GM12878 (cell line): Measurements from ENCODE around the gene DDX54. TPM values are rescaled to one million over a fixed set of nuclear protein-coding genes. Genes with fewer than 3 reads are reported as not detected.

Experiments
- DPF2 ChIP-seq: fragments of 450-650 bp; IDR thresholded peaks from 2 replicates; pipeline ENCODE4 v1.6.1; 2017; ENCODE audit warnings: mild to moderate bottlenecking
- EGR1 ChIP-seq, 2 experiments: IDR thresholded peaks; 1 replicate in 1 of 2; 2 replicates in 1 of 2; pipeline ENCODE4 v1.6.1; 2011 to 2012; ENCODE audit warnings: low read depth in 2 of 2, low read length in 2 of 2, borderline replicate concordance in 1 of 2, mild to moderate bottlenecking in 1 of 2, moderate library complexity in 1 of 2
- HCFC1 ChIP-seq: fragments of 150-350 bp; IDR thresholded peaks from 2 replicates; pipeline ENCODE4 v1.6.1; 2014; ENCODE audit warnings: low read length
- IKZF2 ChIP-seq, 2 experiments: fragments of 450-650 bp; IDR thresholded peaks; 2 replicates each; pipeline ENCODE4 v1.6.1; 2017; ENCODE audit warnings: mild to moderate bottlenecking in 2 of 2, moderate library complexity in 2 of 2
- JUND ChIP-seq: IDR thresholded peaks from 2 replicates; pipeline ENCODE4 v1.6.1; 2012; ENCODE audit warnings: low read depth, mild to moderate bottlenecking, low read length, improper control_type of control experiment, moderate library complexity
- KAT2A ChIP-seq: conservative IDR thresholded peaks from 2 replicates; pipeline ENCODE4 v1.6.1; 2011; ENCODE audit warnings: low read depth, low read length; ENCODE audit not compliant: control insufficient read depth
- MAX ChIP-seq: IDR thresholded peaks from 2 replicates; pipeline ENCODE4 v1.6.1; 2012; ENCODE audit warnings: low read depth, low read length, improper control_type of control experiment
- MEF2A ChIP-seq: IDR thresholded peaks from 2 replicates; pipeline ENCODE4 v1.6.1; 2011; ENCODE audit warnings: low read depth, mild to moderate bottlenecking, low read length, moderate library complexity; ENCODE audit not compliant: insufficient read depth
- MTA2 ChIP-seq: fragments of 450-650 bp; IDR thresholded peaks from 2 replicates; pipeline ENCODE4 v1.6.1; 2016; ENCODE audit warnings: low read depth, mild to moderate bottlenecking, moderate library complexity
- MXI1 ChIP-seq: fragments of 150-350 bp; IDR thresholded peaks from 2 replicates; pipeline ENCODE4 v1.6.1; 2011; ENCODE audit warnings: low read depth, mild to moderate bottlenecking, inconsistent platforms, low read length, improper control_type of control experiment
- NRF1 ChIP-seq: conservative IDR thresholded peaks from 2 replicates; pipeline ENCODE4 v1.6.1; 2011; ENCODE audit warnings: mild to moderate bottlenecking, low read depth, low read length, improper control_type of control experiment
- POLR2AphosphoS2 ChIP-seq: IDR thresholded peaks from 2 replicates; pipeline ENCODE4 v1.6.1; 2011; ENCODE audit warnings: low read depth, mild to moderate bottlenecking, low read length, improper control_type of control experiment, moderate library complexity
- POU2F2 ChIP-seq: IDR thresholded peaks from 3 replicates; pipeline ENCODE4 v1.6.1; 2011; ENCODE audit warnings: low read depth, mild to moderate bottlenecking, low read length, borderline replicate concordance
- RFX5 ChIP-seq: IDR thresholded peaks from 2 replicates; pipeline ENCODE4 v1.6.1; 2011; ENCODE audit warnings: low read depth, low read length, improper control_type of control experiment
- RUNX3 ChIP-seq: IDR thresholded peaks from 2 replicates; pipeline ENCODE4 v1.6.1; 2012; ENCODE audit warnings: low read length, inconsistent platforms
- SMAD5 ChIP-seq: IDR thresholded peaks from 2 replicates; pipeline ENCODE4 v1.6.1; 2016; ENCODE audit warnings: antibody characterized with exemption, low read depth
- SREBF1 ChIP-seq: IDR thresholded peaks from 2 replicates; pipeline ENCODE4 v1.6.1; 2012; ENCODE audit warnings: mild to moderate bottlenecking, low read length
- STAT3 ChIP-seq: IDR thresholded peaks from 2 replicates; pipeline ENCODE4 v1.6.1; 2011; ENCODE audit warnings: low read depth, low read length, improper control_type of control experiment
- SUPT20H ChIP-seq: IDR thresholded peaks from 2 replicates; pipeline ENCODE4 v1.6.1; 2011; ENCODE audit warnings: low read depth, mild to moderate bottlenecking, low read length, moderate library complexity, borderline replicate concordance; ENCODE audit not compliant: control insufficient read depth
- TCF3 ChIP-seq: IDR thresholded peaks from 2 replicates; pipeline ENCODE4 v1.6.1; 2012; ENCODE audit warnings: low read depth, mild to moderate bottlenecking, low read length, borderline replicate concordance; ENCODE audit not compliant: insufficient read depth
- ZBTB33 ChIP-seq: fragments of 450-650 bp; IDR thresholded peaks from 2 replicates; pipeline ENCODE4 v1.6.1; 2017; ENCODE audit warnings: mild to moderate bottlenecking
- polyA plus RNA-seq, 11 experiments: library from polyadenylated mRNA; depleted of rRNA in 4 of 11; unstranded in 6 of 11; stranded (reverse) in 5 of 11; fragments of >200 nt; fragmentation: Nextera tagmentation in 4 of 11; fragmentation: Illumina TruSeq in 1 of 11; extraction: Ambion mirVana in 4 of 11; extraction: Trizol in 1 of 11; gene quantifications; 1 replicate in 1 of 11; 2 replicates in 10 of 11; pipeline versions ENCODE4 v1.2.1 to v1.2.3, GENCODE V29; 2011 to 2016; ENCODE audit warnings: inconsistent platforms in 2 of 11, missing spikeins in 2 of 11, low read depth in 1 of 11
- total RNA-seq, 4 experiments: library from RNA; depleted of rRNA in 3 of 4; stranded (reverse); fragments of >200 nt in 3 of 4; fragmentation: Illumina TruSeq in 1 of 4; extraction: Trizol in 1 of 4; gene quantifications; 2 replicates each; pipeline versions ENCODE4 v1.2.1 to v1.2.3, GENCODE V29; 2013 to 2021
- TF ChIP-seq, protein P1 (sequence below): fragments of 450-650 bp; IDR thresholded peaks from 2 replicates; pipeline ENCODE4 v1.6.1; 2018; ENCODE audit warnings: borderline replicate concordance, mild to moderate bottlenecking; ENCODE audit not compliant: partially characterized antibody
- TF ChIP-seq, protein P2 (sequence below): fragments of 150-350 bp; IDR thresholded peaks from 2 replicates; pipeline ENCODE4 v1.6.1; 2014; ENCODE audit warnings: mild to moderate bottlenecking, low read depth, low read length
- TF ChIP-seq, protein P3 (sequence below): IDR thresholded peaks from 2 replicates; pipeline ENCODE4 v1.6.1; 2012; ENCODE audit warnings: low read length, inconsistent platforms

DDX54 gene
- total and polyA plus RNA-seq, 10 of the 15 experiments (the other 5 are each of a cell fraction or from before 2014, with no cell fraction given), result 1.9 to 115 (median 56.3) TPM

DNA sequence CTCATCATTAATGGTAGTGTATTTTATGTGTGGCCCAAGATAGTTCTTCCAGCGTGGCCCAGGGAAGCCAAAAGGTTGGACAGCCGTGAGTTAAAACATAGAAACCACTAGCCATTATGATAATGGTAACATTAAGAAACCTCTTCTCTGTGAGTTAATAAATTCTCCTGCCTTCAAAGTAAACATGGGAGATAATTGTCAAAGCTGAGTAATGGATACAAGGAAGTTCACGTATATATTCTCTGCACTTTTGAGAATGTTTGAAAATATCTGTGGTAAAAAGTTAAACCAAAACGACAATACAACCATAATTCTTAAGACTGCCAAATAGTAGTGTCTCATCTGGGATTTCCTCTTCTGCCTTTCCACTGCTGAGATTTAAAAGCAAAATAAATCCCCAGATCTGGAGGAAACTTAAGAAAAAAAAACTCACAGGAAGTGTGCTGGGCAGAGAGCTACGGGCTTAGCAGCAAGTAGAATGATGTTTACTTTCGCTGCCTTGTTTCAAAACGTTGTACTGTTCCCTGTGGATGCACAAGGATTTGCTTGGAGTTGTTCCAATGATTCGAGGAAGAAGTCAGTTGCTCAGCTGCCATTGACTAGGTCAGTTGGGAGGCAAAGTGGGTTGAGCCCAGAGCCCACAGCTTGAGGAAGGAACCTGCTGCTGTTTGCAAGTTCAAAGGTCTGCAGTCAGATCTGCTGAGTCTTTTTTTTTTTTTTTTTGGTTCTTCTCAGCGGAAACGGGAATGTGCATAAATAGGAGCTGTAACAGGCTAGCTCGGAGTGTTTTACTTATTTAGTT, 37.7 kb upstream of the DDX54 start (continued):
- TF ChIP-seq STAT3 (no peak), MEF2A (no peak), TCF3 (no peak), HCFC1 (no peak), DPF2 (no peak), KAT2A (no peak), RUNX3 (peak; percentile 4), SMAD5 (no peak), JUND (no peak), MTA2 (peak; percentile 45; the same call in 1 of the 2 replicates), MAX (no peak), SUPT20H (no peak), RFX5 (no peak), POLR2AphosphoS2 (no peak), ZBTB33 (no peak), IKZF2 (IDR thresholded peaks at IDR 0.05) (peak in 1 of 2 experiments; percentile 75; a peak in 3 of 4 replicates), EGR1 (IDR thresholded peaks at IDR 0.05; ENCODE audit: borderline replicate concordance in 1 of 2, low read depth in 2 of 2, low read length in 2 of 2) (no peak), MXI1 (no peak), NRF1 (no peak), POU2F2 (no peak), SREBF1 (no peak)
- TF ChIP-seq, protein P1, sequence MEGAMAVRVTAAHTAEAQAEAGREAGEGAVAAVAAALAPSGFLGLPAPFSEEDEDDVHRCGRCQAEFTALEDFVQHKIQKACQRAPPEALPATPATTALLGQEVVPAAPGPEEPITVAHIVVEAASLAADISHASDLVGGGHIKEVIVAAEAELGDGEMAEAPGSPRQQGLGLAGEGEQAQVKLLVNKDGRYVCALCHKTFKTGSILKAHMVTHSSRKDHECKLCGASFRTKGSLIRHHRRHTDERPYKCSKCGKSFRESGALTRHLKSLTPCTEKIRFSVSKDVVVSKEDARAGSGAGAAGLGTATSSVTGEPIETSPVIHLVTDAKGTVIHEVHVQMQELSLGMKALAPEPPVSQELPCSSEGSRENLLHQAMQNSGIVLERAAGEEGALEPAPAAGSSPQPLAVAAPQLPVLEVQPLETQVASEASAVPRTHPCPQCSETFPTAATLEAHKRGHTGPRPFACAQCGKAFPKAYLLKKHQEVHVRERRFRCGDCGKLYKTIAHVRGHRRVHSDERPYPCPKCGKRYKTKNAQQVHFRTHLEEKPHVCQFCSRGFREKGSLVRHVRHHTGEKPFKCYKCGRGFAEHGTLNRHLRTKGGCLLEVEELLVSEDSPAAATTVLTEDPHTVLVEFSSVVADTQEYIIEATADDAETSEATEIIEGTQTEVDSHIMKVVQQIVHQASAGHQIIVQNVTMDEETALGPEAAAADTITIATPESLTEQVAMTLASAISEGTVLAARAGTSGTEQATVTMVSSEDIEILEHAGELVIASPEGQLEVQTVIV, result no peak
- TF ChIP-seq, protein P2, sequence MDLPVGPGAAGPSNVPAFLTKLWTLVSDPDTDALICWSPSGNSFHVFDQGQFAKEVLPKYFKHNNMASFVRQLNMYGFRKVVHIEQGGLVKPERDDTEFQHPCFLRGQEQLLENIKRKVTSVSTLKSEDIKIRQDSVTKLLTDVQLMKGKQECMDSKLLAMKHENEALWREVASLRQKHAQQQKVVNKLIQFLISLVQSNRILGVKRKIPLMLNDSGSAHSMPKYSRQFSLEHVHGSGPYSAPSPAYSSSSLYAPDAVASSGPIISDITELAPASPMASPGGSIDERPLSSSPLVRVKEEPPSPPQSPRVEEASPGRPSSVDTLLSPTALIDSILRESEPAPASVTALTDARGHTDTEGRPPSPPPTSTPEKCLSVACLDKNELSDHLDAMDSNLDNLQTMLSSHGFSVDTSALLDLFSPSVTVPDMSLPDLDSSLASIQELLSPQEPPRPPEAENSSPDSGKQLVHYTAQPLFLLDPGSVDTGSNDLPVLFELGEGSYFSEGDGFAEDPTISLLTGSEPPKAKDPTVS, result no peak
- TF ChIP-seq, protein P3, sequence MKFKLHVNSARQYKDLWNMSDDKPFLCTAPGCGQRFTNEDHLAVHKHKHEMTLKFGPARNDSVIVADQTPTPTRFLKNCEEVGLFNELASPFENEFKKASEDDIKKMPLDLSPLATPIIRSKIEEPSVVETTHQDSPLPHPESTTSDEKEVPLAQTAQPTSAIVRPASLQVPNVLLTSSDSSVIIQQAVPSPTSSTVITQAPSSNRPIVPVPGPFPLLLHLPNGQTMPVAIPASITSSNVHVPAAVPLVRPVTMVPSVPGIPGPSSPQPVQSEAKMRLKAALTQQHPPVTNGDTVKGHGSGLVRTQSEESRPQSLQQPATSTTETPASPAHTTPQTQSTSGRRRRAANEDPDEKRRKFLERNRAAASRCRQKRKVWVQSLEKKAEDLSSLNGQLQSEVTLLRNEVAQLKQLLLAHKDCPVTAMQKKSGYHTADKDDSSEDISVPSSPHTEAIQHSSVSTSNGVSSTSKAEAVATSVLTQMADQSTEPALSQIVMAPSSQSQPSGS, result no peak
